Omental fat pad (tissue), 4 donors: ENCODE measurements around the gene RALGAPA1. TPM values are rescaled to one million over a fixed set of nuclear protein-coding genes. Genes with fewer than 3 reads are reported as not detected.

Experiments
- ATAC-seq: fragments of 150-250 bp; one replicate; pipeline ENCODE4 v1.9.1; 2016; ENCODE audit warnings: mild to moderate bottlenecking, moderate library complexity; ENCODE audit not compliant: low FRiP score
- DNase-seq: peaks from one replicate; pipeline ENCODE4 v3.0.0-alpha.2; 2019; ENCODE audit warnings: low spot score
- CTCF ChIP-seq, 3 donors: fragments of 450-650 bp; IDR thresholded peaks; one replicate each; pipeline ENCODE4 v1.5.1; 2016 to 2017; ENCODE audit warnings: antibody characterized with exemption in 3 of 3, mild to moderate bottlenecking in 3 of 3, moderate library complexity in 2 of 3
- small RNA-seq: library from RNA; depleted of rRNA; stranded (forward); fragments of <200 nt; gene quantifications from one replicate; pipeline ENCODE3, GENCODE V24; 2016
- total RNA-seq, 4 donors: library from RNA; depleted of rRNA; stranded (reverse); fragments of >200 nt; gene quantifications; one replicate each; pipeline ENCODE4 v1.1.0, GENCODE V29; 2016

RALGAPA1 gene
- total RNA-seq, 4 donors from 2014 or later, result 43.5 to 79.0 (median 54.9) TPM

- no peak for DNase-seq
- no peak for ATAC-seq
- no peak for TF ChIP-seq CTCF (IDR thresholded peaks at IDR 0.05)
These were observed 305.4 kb downstream of the RALGAPA1 start for GRCh38 chr14:35503646-35504045.

GRCh38 chr14:35499180-35499579 lies 309.9 kb downstream of the RALGAPA1 start:
- TF ChIP-seq CTCF (IDR thresholded peaks at IDR 0.05), result no peak
- no peak for DNase-seq
- no peak for ATAC-seq

GRCh38 chr14:35495278-35495677 lies 313.8 kb downstream of the RALGAPA1 start:
- no peak for DNase-seq
- ATAC-seq, result no peak
- TF ChIP-seq CTCF (IDR thresholded peaks at IDR 0.05), result no peak

- no peak for TF ChIP-seq CTCF (IDR thresholded peaks at IDR 0.05)
These were observed 316.5 kb downstream of the RALGAPA1 start for GRCh38 chr14:35492569-35493014.

More at GRCh38 chr14:35492569-35493014, 316.5 kb downstream of the RALGAPA1 start:
- ATAC-seq (no peak), DNase-seq (no peak)

Small RNA genes lying within 50 kb of the gene (small RNA-seq; reads per million reads assigned to genes)
- gene RF00322, result not detected

Other genes starting within 250 kb of the RALGAPA1 start
- 1 to 10 TPM; 4.0 to 9.1 (median 5.6) TPM for gene BRMS1L, start 17.0 kb upstream of the RALGAPA1 start, total RNA-seq